SU-DHL-6 (cell line): Measurements from ENCODE around the gene EXD3.

ENCODE experiments used
- H2AFZ ChIP-seq: fragments of 200-600 bp; sonication (generic); 2 replicates; pipeline ENCODE4 v1.6.1; 2014; ENCODE audit warnings: low read depth, mild to moderate bottlenecking, moderate library complexity, mixed read lengths, antibody characterized with exemption, low read length; ENCODE audit not compliant: severe bottlenecking
- H3F3A ChIP-seq: fragments of 200-600 bp; shearing (Covaris generic); 2 replicates; pipeline ENCODE4 v1.6.0; 2016; ENCODE audit warnings: antibody characterized with exemption, mild to moderate bottlenecking; ENCODE audit not compliant: insufficient read depth
- H3K27ac ChIP-seq: fragments of 200-600 bp; sonication (generic); 2 replicates; pipeline ENCODE4 v1.5.1; 2016; ENCODE audit warnings: low read depth, mild to moderate bottlenecking, low read length, moderate library complexity, mixed read lengths
- H3K27me3 ChIP-seq: fragments of 200-600 bp; sonication (generic), shearing (Covaris generic); 2 replicates; pipeline ENCODE4 v1.6.0; 2014; ENCODE audit warnings: mild to moderate bottlenecking, low read length
- H3K36me3 ChIP-seq: fragments of 200-600 bp; sonication (generic); 2 replicates; pipeline ENCODE4 v1.6.1; 2014; ENCODE audit warnings: mild to moderate bottlenecking, low read length, mixed read lengths
- H3K4me2 ChIP-seq: fragments of 300-600, 200-600 bp; shearing (Covaris generic), sonication (generic); 2 replicates; pipeline ENCODE4 v1.6.0; 2014; ENCODE audit warnings: low read length, low read depth, mild to moderate bottlenecking; ENCODE audit not compliant: poor library complexity, severe bottlenecking
- H3K4me3 ChIP-seq: fragments of 200-600 bp; sonication (generic); 2 replicates; pipeline ENCODE4 v1.5.1; 2014; ENCODE audit warnings: antibody characterized with exemption, low read length, mild to moderate bottlenecking, mixed read lengths; ENCODE audit not compliant: insufficient read depth, poor library complexity, severe bottlenecking
- H3K79me2 ChIP-seq: fragments of 200-600 bp; sonication (generic); 2 replicates; pipeline ENCODE4 v1.6.1; 2014; ENCODE audit warnings: mild to moderate bottlenecking, low read length, moderate library complexity; ENCODE audit not compliant: insufficient read depth
- H3K9ac ChIP-seq: fragments of 200-600 bp; sonication (generic); 2 replicates; pipeline ENCODE4 v1.7.0; 2014; ENCODE audit warnings: mild to moderate bottlenecking, low read length
- H3K9me2 ChIP-seq: fragments of 200-600 bp; sonication (generic); replicated peaks from 2 replicates; pipeline ENCODE4 v1.6.1; 2014; ENCODE audit warnings: low read length; ENCODE audit not compliant: insufficient read depth
- H3K9me3 ChIP-seq: fragments of 200-600 bp; sonication (generic); 2 replicates; pipeline ENCODE4 v1.6.1; 2014; ENCODE audit warnings: low read length, mixed read lengths; ENCODE audit not compliant: insufficient read depth
- H4K20me1 ChIP-seq: fragments of 200-600 bp; sonication (generic); 2 replicates; pipeline ENCODE4 v1.6.1; 2014; ENCODE audit warnings: low read depth, mild to moderate bottlenecking, antibody characterized with exemption, low read length, moderate library complexity, mixed read lengths
- EZH2phosphoT487 ChIP-seq: fragments of 200-600 bp; sonication (generic), shearing (Covaris generic); conservative IDR thresholded peaks from 2 replicates; pipeline ENCODE4 v1.6.1; 2018; ENCODE audit warnings: mild to moderate bottlenecking, antibody characterized with exemption, low read length, moderate library complexity, mixed read lengths
- TF ChIP-seq, protein P1 (sequence below): fragments of 200-600 bp; sonication (generic); IDR thresholded peaks from one replicate; pipeline ENCODE4 v1.5.1; 2017; ENCODE audit warnings: antibody characterized with exemption, mild to moderate bottlenecking, low read length, moderate library complexity; ENCODE audit not compliant: insufficient read depth, poor library complexity, severe bottlenecking

The EXD3 gene

DNA sequence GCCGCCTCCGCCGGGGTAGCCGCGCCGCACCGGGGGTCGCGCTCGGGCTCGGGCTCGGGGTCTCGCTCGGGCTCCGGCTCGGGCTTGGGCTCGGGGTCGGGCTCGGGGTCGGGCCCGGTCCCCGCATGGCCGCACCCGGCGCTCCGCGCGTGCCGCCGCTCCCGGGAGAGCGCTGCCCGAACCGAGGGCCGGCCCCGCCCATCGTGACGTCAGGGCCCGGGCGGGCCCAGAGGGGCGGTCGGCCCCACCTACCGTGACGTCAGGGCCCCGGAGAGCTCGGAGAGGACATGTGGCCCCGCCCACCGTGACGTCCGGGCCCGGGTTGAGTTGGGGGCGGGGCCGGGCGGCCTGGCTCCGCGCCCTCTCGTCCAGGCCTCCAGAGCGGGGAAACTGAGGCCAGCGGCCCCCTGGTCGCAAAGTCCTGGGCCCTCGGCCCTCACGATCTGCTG is 36.2 kb upstream of the EXD3 start, which contains the start of gene NSMF:
Gene NSMF, minus strand, starts transcription at position 183 of the 449 bp plus-strand sequence. CDS start 232 bp downstream, outside the sequence.
- TF ChIP-seq, protein P1, sequence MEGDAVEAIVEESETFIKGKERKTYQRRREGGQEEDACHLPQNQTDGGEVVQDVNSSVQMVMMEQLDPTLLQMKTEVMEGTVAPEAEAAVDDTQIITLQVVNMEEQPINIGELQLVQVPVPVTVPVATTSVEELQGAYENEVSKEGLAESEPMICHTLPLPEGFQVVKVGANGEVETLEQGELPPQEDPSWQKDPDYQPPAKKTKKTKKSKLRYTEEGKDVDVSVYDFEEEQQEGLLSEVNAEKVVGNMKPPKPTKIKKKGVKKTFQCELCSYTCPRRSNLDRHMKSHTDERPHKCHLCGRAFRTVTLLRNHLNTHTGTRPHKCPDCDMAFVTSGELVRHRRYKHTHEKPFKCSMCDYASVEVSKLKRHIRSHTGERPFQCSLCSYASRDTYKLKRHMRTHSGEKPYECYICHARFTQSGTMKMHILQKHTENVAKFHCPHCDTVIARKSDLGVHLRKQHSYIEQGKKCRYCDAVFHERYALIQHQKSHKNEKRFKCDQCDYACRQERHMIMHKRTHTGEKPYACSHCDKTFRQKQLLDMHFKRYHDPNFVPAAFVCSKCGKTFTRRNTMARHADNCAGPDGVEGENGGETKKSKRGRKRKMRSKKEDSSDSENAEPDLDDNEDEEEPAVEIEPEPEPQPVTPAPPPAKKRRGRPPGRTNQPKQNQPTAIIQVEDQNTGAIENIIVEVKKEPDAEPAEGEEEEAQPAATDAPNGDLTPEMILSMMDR = no peak
- TF ChIP-seq EZH2phosphoT487 = no peak
- Histone ChIP-seq H2AFZ (peak within 1 kb of the TSS; percentile 30), H3K27me3 (no peaks in the 10 kb centered on the region), H4K20me1 (no peaks in the 10 kb centered on the region), H3K4me3 (peak within 1 kb of the TSS; percentile 71), H3K27ac (no peak within 1 kb of the TSS; the same call in none of the 2 replicates), H3K36me3 (no peaks in the 10 kb centered on the region), H3K4me2 (peak within 1 kb of the TSS; percentile 84), H3K9me3 (no peaks in the 10 kb centered on the region), H3F3A (no peaks in the 10 kb centered on the region), H3K9ac (peak within 1 kb of the TSS; percentile 78), H3K79me2 (no peaks in the 10 kb centered on the region; the same call in 1 of the 2 replicates), H3K9me2 (no peaks in the 10 kb centered on the region)

DNA sequence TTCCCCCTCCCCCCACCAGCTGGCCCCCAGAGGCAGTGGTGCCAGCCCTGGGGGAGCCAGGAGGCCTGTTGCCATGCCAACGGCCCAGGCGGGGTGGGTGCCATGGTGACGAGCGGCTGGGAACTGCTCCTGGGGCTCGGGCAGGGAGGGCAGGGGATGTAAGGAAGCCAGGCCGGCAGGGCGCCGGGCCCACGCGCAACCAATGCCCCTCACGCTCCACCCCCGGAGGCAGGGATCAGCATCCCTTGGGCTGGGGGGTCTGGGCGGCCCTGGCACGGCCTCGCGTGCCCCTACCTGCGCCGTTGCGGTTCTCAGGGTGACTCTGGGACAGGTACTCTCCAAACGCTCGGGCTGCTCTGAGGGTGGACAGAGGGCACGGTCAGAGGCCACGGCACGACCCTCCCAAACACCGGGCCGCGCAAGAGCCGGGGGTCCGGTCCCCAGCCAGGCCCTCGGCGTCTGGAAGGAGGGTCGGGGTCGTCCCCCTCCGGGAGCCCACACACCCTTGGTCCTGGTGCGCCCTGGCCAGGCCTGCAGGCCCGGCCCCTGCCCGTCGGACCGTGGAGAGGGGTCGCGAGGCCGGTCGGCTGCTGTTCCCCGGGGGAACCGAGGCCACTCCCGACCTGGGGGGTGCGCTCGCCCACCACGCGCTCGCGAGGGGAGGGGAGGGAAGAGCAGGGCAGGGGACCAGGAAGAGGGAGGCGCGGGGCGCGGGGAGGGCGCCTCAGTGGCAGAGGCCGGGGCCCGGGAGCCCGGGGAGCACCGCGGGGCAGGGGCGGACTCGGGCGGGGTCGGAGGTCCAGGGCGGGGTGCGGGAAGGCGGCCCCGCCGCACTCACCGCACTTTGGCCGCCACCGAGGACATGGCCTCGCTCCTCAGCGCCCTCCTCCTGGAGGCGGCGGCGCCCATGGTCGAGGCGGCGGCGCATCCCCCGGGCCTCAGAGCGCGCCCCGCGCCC is 35.5 kb upstream of the EXD3 start:
- Histone ChIP-seq H3K4me2 (peak overlapping the region; percentile 84), H4K20me1 (no peaks in the 10 kb centered on the region), H3K4me3 (peak overlapping the region; percentile 71), H2AFZ (no peak overlapping the region), H3K27ac (no peak overlapping the region; the same call in 1 of the 2 replicates), H3K27me3 (no peaks in the 10 kb centered on the region), H3K9me2 (no peaks in the 10 kb centered on the region), H3K36me3 (no peaks in the 10 kb centered on the region), H3F3A (no peaks in the 10 kb centered on the region), H3K79me2 (no peaks in the 10 kb centered on the region; the same call in 1 of the 2 replicates), H3K9ac (peak overlapping the region; percentile 78), H3K9me3 (no peaks in the 10 kb centered on the region)
- no peak for TF ChIP-seq EZH2phosphoT487
- TF ChIP-seq, protein P1 = no peak

DNA sequence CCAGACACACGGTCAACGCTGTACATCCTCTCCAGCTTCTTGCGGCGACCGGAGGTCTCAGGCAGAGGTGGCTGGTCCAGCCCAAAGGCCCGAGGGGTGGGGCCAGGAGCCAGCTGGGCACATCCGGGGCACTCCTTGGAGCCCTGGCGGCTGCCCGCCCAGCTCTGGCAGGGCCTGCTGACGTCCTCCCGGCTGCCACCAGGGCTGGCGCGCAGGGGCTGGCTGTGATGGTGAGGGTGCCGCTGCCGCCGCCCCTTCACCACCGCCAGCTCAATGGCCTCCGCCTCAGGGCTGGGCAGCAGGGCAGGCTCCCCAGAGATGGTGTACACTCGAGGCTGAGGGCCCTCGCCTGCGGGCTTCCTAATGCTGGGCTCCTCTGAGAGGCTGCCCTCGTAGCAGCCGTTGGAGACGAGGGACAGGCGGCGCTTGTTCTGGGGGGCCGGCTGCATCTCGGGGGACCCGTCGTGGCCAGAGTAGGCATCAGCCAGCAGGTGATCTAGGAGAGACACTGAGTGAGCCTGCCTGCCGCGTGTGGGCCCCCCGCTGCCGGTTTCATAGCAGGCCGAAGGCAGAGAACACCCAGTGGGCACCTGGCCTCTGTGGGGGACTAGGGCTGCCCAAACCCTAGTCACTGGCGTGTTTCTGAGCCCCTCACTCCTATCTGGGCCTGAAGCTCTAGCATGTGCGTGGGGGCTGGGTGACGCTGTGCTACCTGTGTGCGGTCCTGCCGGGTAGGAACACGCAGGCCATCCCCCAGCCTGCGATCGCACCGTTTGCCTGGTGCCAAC is 34.6 kb upstream of the EXD3 start:
- no peak overlapping the region for H2AFZ ChIP-seq
- H3K9ac ChIP-seq = no peak overlapping the region
- H3K9me3 ChIP-seq = no peaks in the 10 kb centered on the region
- no peak overlapping the region for H3K27ac ChIP-seq
- TF ChIP-seq, protein P1 = no peak
- TF ChIP-seq EZH2phosphoT487 = no peak
- H3K9me2 ChIP-seq = no peaks in the 10 kb centered on the region
- H3K4me2 ChIP-seq = no peak overlapping the region
- H4K20me1 ChIP-seq = no peaks in the 10 kb centered on the region
- no peaks in the 10 kb centered on the region; the same call in 1 of the 2 replicates for H3K79me2 ChIP-seq
- H3K27me3 ChIP-seq = no peaks in the 10 kb centered on the region
- H3F3A ChIP-seq = no peaks in the 10 kb centered on the region
- no peak overlapping the region for H3K4me3 ChIP-seq
- H3K36me3 ChIP-seq = no peaks in the 10 kb centered on the region
